NT2/D1 (cell line): ENCODE data around the gene CPED1.

Experiments
- SUZ12 ChIP-seq: IDR thresholded peaks from 2 replicates; pipeline ENCODE4 v1.6.1; 2011; ENCODE audit not compliant: insufficient read length, insufficient read depth; ENCODE audit errors: extremely low read depth
- YY1 ChIP-seq: IDR thresholded peaks from 2 replicates; pipeline ENCODE4 v1.6.1; 2011; ENCODE audit not compliant: insufficient read length, insufficient read depth

DNA sequence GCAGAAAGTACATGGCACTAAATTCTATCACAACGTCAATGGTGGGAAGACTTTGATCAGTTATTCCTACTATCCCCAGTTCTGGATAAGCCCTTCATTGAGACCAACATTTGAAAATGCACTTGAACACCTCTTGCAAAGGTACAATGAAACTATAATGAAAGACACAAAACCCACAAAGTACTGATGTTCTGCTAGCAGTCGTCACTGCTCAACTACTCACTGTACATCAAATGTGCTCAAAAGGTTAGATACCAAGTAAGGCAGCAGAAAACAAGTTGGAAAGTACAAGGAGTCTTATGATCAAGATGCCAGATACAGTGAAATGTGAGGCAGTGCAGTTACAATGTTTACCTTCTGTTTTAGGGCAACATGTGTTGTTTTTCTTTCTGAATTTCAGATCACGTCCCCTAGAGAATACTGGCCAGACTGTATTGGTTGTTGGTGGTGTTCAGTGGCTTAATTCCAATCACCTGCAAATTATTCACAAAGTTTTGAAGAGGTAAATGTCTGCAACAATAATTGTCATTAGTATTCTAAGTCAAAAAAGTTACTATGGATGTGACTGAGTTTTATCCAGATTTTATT is 277.9 kb downstream of the CPED1 start:
- no peak for TF ChIP-seq YY1
- no peak for TF ChIP-seq SUZ12
